ENCODE data around the gene TBCK.

- no peak for TF ChIP-seq NR3C1 (CRISPR knock-in tag; conservative IDR thresholded peaks at IDR 0.05; ENCODE audit: low read depth)
- TF ChIP-seq CREM (CRISPR knock-in tag; IDR thresholded peaks at IDR 0.05) = no peak
- TF ChIP-seq, protein P1, sequence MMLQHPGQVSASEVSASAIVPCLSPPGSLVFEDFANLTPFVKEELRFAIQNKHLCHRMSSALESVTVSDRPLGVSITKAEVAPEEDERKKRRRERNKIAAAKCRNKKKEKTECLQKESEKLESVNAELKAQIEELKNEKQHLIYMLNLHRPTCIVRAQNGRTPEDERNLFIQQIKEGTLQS (CRISPR knock-in tag; conservative IDR thresholded peaks at IDR 0.05) = no peak
- no peak for TF ChIP-seq USF2 (CRISPR knock-in tag; IDR thresholded peaks at IDR 0.05)
- TF ChIP-seq, protein P2, sequence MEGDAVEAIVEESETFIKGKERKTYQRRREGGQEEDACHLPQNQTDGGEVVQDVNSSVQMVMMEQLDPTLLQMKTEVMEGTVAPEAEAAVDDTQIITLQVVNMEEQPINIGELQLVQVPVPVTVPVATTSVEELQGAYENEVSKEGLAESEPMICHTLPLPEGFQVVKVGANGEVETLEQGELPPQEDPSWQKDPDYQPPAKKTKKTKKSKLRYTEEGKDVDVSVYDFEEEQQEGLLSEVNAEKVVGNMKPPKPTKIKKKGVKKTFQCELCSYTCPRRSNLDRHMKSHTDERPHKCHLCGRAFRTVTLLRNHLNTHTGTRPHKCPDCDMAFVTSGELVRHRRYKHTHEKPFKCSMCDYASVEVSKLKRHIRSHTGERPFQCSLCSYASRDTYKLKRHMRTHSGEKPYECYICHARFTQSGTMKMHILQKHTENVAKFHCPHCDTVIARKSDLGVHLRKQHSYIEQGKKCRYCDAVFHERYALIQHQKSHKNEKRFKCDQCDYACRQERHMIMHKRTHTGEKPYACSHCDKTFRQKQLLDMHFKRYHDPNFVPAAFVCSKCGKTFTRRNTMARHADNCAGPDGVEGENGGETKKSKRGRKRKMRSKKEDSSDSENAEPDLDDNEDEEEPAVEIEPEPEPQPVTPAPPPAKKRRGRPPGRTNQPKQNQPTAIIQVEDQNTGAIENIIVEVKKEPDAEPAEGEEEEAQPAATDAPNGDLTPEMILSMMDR (IDR thresholded peaks at IDR 0.05) = no peak
- TF ChIP-seq, protein P3, sequence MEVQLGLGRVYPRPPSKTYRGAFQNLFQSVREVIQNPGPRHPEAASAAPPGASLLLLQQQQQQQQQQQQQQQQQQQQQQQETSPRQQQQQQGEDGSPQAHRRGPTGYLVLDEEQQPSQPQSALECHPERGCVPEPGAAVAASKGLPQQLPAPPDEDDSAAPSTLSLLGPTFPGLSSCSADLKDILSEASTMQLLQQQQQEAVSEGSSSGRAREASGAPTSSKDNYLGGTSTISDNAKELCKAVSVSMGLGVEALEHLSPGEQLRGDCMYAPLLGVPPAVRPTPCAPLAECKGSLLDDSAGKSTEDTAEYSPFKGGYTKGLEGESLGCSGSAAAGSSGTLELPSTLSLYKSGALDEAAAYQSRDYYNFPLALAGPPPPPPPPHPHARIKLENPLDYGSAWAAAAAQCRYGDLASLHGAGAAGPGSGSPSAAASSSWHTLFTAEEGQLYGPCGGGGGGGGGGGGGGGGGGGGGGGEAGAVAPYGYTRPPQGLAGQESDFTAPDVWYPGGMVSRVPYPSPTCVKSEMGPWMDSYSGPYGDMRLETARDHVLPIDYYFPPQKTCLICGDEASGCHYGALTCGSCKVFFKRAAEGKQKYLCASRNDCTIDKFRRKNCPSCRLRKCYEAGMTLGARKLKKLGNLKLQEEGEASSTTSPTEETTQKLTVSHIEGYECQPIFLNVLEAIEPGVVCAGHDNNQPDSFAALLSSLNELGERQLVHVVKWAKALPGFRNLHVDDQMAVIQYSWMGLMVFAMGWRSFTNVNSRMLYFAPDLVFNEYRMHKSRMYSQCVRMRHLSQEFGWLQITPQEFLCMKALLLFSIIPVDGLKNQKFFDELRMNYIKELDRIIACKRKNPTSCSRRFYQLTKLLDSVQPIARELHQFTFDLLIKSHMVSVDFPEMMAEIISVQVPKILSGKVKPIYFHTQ (CRISPR knock-in tag; IDR thresholded peaks at IDR 0.05) = no peak
- TF ChIP-seq, protein P4, sequence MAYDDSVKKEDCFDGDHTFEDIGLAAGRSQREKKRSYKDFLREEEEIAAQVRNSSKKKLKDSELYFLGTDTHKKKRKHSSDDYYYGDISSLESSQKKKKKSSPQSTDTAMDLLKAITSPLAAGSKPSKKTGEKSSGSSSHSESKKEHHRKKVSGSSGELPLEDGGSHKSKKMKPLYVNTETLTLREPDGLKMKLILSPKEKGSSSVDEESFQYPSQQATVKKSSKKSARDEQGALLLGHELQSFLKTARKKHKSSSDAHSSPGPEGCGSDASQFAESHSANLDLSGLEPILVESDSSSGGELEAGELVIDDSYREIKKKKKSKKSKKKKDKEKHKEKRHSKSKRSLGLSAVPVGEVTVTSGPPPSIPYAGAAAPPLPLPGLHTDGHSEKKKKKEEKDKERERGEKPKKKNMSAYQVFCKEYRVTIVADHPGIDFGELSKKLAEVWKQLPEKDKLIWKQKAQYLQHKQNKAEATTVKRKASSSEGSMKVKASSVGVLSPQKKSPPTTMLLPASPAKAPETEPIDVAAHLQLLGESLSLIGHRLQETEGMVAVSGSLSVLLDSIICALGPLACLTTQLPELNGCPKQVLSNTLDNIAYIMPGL (CRISPR knock-in tag; IDR thresholded peaks at IDR 0.05) = no peak
- TF ChIP-seq NFE2L1 (CRISPR knock-in tag; IDR thresholded peaks at IDR 0.05) = no peak
- TF ChIP-seq, protein P5, sequence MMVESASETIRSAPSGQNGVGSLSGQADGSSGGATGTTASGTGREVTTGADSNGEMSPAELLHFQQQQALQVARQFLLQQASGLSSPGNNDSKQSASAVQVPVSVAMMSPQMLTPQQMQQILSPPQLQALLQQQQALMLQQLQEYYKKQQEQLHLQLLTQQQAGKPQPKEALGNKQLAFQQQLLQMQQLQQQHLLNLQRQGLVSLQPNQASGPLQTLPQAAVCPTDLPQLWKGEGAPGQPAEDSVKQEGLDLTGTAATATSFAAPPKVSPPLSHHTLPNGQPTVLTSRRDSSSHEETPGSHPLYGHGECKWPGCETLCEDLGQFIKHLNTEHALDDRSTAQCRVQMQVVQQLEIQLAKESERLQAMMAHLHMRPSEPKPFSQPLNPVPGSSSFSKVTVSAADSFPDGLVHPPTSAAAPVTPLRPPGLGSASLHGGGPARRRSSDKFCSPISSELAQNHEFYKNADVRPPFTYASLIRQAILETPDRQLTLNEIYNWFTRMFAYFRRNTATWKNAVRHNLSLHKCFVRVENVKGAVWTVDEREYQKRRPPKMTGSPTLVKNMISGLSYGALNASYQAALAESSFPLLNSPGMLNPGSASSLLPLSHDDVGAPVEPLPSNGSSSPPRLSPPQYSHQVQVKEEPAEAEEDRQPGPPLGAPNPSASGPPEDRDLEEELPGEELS (CRISPR knock-in tag; IDR thresholded peaks at IDR 0.05) = no peak
- TF ChIP-seq, protein P6, sequence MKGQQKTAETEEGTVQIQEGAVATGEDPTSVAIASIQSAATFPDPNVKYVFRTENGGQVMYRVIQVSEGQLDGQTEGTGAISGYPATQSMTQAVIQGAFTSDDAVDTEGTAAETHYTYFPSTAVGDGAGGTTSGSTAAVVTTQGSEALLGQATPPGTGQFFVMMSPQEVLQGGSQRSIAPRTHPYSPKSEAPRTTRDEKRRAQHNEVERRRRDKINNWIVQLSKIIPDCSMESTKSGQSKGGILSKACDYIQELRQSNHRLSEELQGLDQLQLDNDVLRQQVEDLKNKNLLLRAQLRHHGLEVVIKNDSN (CRISPR knock-in tag; IDR thresholded peaks at IDR 0.05) = no peak
- TF ChIP-seq TEAD4 (CRISPR knock-in tag; IDR thresholded peaks at IDR 0.05) = no peak
- TF ChIP-seq FOXK1 (CRISPR knock-in tag; IDR thresholded peaks at IDR 0.05) = no peak
- TF ChIP-seq SMAD4 (CRISPR knock-in tag; IDR thresholded peaks at IDR 0.05) = no peak
Measured at GRCh38 chr4:106362086-106362825, 46.2 kb upstream of the TBCK start.

All from WTC11 (cell line).